D341Med (cell line): ENCODE data around the gene PHLPP2.
"Not testable (repeated sequence)": the region's sequence is repeated elsewhere in the genome, so short reads cannot be mapped to it uniquely, and the experiment has no call there.

Source experiments
- DNase-seq: peaks from one replicate; pipeline ENCODE4 v3.0.0; 2012; ENCODE audit warnings: low spot score

PHLPP2 gene

GRCh38 chr16:71614956-71615355, 109.5 kb downstream of the PHLPP2 start:
- not testable (repeated sequence) for DNase-seq

- DNase-seq = peak; percentile 88
Observed at GRCh38 chr16:71610936-71611871, 113.3 kb downstream of the PHLPP2 start.

- DNase-seq = no peak
Observed at GRCh38 chr16:71610447-71610846, 114.1 kb downstream of the PHLPP2 start.

- no peak for DNase-seq
Observed at GRCh38 chr16:71609066-71609465, 115.4 kb downstream of the PHLPP2 start.

GRCh38 chr16:71600822-71601221, 123.7 kb downstream of the PHLPP2 start:
- no peak for DNase-seq

GRCh38 chr16:71598426-71598825, 126.1 kb downstream of the PHLPP2 start:
- DNase-seq = not testable (repeated sequence)

GRCh38 chr16:71595340-71595826, 129.1 kb downstream of the PHLPP2 start:
- DNase-seq = not testable (repeated sequence)
